H7 (cell line): ENCODE data around the gene CCDC146. TPM values are rescaled to one million over a fixed set of nuclear protein-coding genes. Genes with fewer than 3 reads are reported as not detected.
A peak's percentile ranks its signal among the peaks of the same experiment; 100 is the strongest.
"Not testable (repeated sequence)": the region's sequence is repeated elsewhere in the genome, so short reads cannot be mapped to it uniquely, and the experiment has no call there.

Source experiments
- DNase-seq: peaks from one replicate; pipeline ENCODE4 v3.0.0; 2012
- H3K27me3 ChIP-seq: 2 replicates; pipeline ENCODE4 v1.6.0; 2011; ENCODE audit warnings: mild to moderate bottlenecking, low read length; ENCODE audit not compliant: control insufficient read depth, insufficient read depth
- H3K36me3 ChIP-seq: replicated peaks from 2 replicates; pipeline ENCODE4 v1.5.1; 2011; ENCODE audit warnings: low read length; ENCODE audit not compliant: control insufficient read depth, insufficient read depth
- H3K4me3 ChIP-seq: 2 replicates; pipeline ENCODE4 v1.5.1; 2011; ENCODE audit warnings: low read depth, mild to moderate bottlenecking, control low read depth, low read length, moderate library complexity; ENCODE audit not compliant: insufficient read depth
- total RNA-seq: library from RNA; depleted of rRNA; stranded (reverse); fragments of >200 nt; shearing (Covaris generic); gene quantifications from 2 replicates; pipeline ENCODE4 v1.2.3, GENCODE V29; 2014

CCDC146 gene
- total RNA-seq, 1 experiment from 2014 or later, result 2.3 TPM

GRCh38 chr7:77112719-77113306 lies 9.6 kb upstream of the CCDC146 start:
- H3K36me3 ChIP-seq, DNase-seq, H3K27me3 ChIP-seq, H3K4me3 ChIP-seq: not testable (repeated sequence)

GRCh38 chr7:77125486-77125885 lies 3.1 kb downstream of the CCDC146 start:
- not testable (repeated sequence) for H3K36me3 ChIP-seq, DNase-seq, H3K4me3 ChIP-seq, H3K27me3 ChIP-seq

- H3K4me3 ChIP-seq, H3K27me3 ChIP-seq, H3K36me3 ChIP-seq: not testable (repeated sequence)
- peak; percentile 4 for DNase-seq
Observed at GRCh38 chr7:77127009-77127408, 4.6 kb downstream of the CCDC146 start.

- not testable (repeated sequence) for H3K36me3 ChIP-seq, H3K27me3 ChIP-seq, H3K4me3 ChIP-seq, DNase-seq
Observed at GRCh38 chr7:77128582-77129410, 6.4 kb downstream of the CCDC146 start.

GRCh38 chr7:77131781-77132180 lies 9.4 kb downstream of the CCDC146 start:
- not testable (repeated sequence) for DNase-seq, H3K4me3 ChIP-seq, H3K27me3 ChIP-seq, H3K36me3 ChIP-seq

- DNase-seq, H3K27me3 ChIP-seq: not testable (repeated sequence)
Observed at GRCh38 chr7:77138668-77139067, 16.3 kb downstream of the CCDC146 start.

GRCh38 chr7:77140291-77140690 lies 17.9 kb downstream of the CCDC146 start:
- not testable (repeated sequence) for H3K36me3 ChIP-seq, H3K4me3 ChIP-seq, DNase-seq, H3K27me3 ChIP-seq

More at GRCh38 chr7:77138668-77139067, 16.3 kb downstream of the CCDC146 start:
- H3K36me3 ChIP-seq, H3K4me3 ChIP-seq: not testable (repeated sequence)

GRCh38 chr7:77152232-77152631 lies 29.8 kb downstream of the CCDC146 start:
- not testable (repeated sequence) for H3K36me3 ChIP-seq, H3K27me3 ChIP-seq, DNase-seq, H3K4me3 ChIP-seq

GRCh38 chr7:77154917-77155464 lies 32.6 kb downstream of the CCDC146 start:
- H3K4me3 ChIP-seq, DNase-seq, H3K27me3 ChIP-seq, H3K36me3 ChIP-seq: not testable (repeated sequence)

- H3K27me3 ChIP-seq, H3K36me3 ChIP-seq, H3K4me3 ChIP-seq, DNase-seq: not testable (repeated sequence)
Observed at GRCh38 chr7:77155601-77156377, 33.4 kb downstream of the CCDC146 start.

GRCh38 chr7:77157034-77157433 lies 34.6 kb downstream of the CCDC146 start:
- H3K36me3 ChIP-seq, H3K27me3 ChIP-seq: not testable (repeated sequence)

GRCh38 chr7:77157446-77157845 lies 35.0 kb downstream of the CCDC146 start:
- Histone ChIP-seq H3K27me3 (no peaks in the 10 kb centered on the region), H3K36me3 (no peaks in the 10 kb centered on the region), H3K4me3 (no peak overlapping the region)
- DNase-seq, result no peak

More at GRCh38 chr7:77157034-77157433, 34.6 kb downstream of the CCDC146 start:
- not testable (repeated sequence) for DNase-seq, H3K4me3 ChIP-seq

- H3K4me3 ChIP-seq, H3K27me3 ChIP-seq, H3K36me3 ChIP-seq, DNase-seq: not testable (repeated sequence)
Observed at GRCh38 chr7:77171073-77171472, 48.7 kb downstream of the CCDC146 start.

GRCh38 chr7:77172437-77173172 lies 50.2 kb downstream of the CCDC146 start:
- not testable (repeated sequence) for DNase-seq, H3K27me3 ChIP-seq, H3K4me3 ChIP-seq, H3K36me3 ChIP-seq
